Mammary epithelial cell (primary cell): ENCODE results near the gene ACCSL.

Source experiments
- EZH2 ChIP-seq: IDR thresholded peaks from 2 replicates; pipeline ENCODE4 v1.6.1; 2012; ENCODE audit warnings: low read length, inconsistent platforms, borderline replicate concordance
- TF ChIP-seq, protein P1 (sequence below), 2 donors: IDR thresholded peaks in 1 of 2; conservative IDR thresholded peaks in 1 of 2; 2 replicates each; pipeline ENCODE4 v1.5.1; 2011 to 2012; ENCODE audit warnings: inconsistent platforms in 2 of 2, low read length in 2 of 2, mild to moderate bottlenecking in 2 of 2, control low read depth in 1 of 2, low read depth in 1 of 2; ENCODE audit not compliant: insufficient read depth in 1 of 2; ENCODE audit errors: extremely low read depth in 1 of 2

DNA sequence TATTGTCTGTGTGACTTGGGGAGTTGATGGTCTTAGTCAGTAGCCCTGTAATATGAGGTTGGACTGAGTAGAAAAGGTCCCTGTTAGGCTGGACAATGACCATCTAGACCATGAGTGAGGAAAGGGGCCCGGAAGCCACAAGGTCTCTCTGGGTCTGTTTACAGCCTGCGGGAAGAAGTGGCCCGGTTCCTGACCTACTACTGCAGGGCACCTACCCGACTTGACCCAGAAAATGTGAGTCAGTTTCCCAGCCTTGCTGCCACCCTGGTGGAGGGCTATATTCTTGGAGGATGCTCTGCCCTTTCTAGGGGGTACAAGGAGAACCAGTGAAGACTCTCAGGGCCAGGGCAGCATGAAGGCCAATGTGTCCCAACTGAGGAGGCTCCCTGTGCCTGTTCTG is 3.4 kb downstream of the ACCSL start:
- TF ChIP-seq, protein P1, sequence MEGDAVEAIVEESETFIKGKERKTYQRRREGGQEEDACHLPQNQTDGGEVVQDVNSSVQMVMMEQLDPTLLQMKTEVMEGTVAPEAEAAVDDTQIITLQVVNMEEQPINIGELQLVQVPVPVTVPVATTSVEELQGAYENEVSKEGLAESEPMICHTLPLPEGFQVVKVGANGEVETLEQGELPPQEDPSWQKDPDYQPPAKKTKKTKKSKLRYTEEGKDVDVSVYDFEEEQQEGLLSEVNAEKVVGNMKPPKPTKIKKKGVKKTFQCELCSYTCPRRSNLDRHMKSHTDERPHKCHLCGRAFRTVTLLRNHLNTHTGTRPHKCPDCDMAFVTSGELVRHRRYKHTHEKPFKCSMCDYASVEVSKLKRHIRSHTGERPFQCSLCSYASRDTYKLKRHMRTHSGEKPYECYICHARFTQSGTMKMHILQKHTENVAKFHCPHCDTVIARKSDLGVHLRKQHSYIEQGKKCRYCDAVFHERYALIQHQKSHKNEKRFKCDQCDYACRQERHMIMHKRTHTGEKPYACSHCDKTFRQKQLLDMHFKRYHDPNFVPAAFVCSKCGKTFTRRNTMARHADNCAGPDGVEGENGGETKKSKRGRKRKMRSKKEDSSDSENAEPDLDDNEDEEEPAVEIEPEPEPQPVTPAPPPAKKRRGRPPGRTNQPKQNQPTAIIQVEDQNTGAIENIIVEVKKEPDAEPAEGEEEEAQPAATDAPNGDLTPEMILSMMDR (conservative IDR thresholded peaks at IDR 0.05 in 1 of 2, IDR thresholded peaks at IDR 0.05 in 1 of 2; ENCODE audit: extremely low read depth in 1 of 2, insufficient read depth in 1 of 2, low read depth in 1 of 2, low read length in 2 of 2), result no peak
- TF ChIP-seq EZH2, result no peak
